GM12874 (cell line): ENCODE results near the gene THADA.

Experiments used
- CTCF ChIP-seq: IDR thresholded peaks from 2 replicates; pipeline ENCODE4 v1.5.1; 2011; ENCODE audit warnings: low read depth, mild to moderate bottlenecking, control low read depth, low read length, moderate library complexity; ENCODE audit not compliant: insufficient read depth

Gene THADA

GRCh38 chr2:43317194-43317593 lies 278.6 kb downstream of the THADA start:
- no peak for TF ChIP-seq CTCF

GRCh38 chr2:43315482-43315881 lies 280.4 kb downstream of the THADA start:
- no peak for TF ChIP-seq CTCF

GRCh38 chr2:43314299-43314927 lies 281.4 kb downstream of the THADA start:
- no peak for TF ChIP-seq CTCF

- TF ChIP-seq CTCF = no peak
Measured at GRCh38 chr2:43313642-43314017, 282.2 kb downstream of the THADA start.

GRCh38 chr2:43312755-43313641 lies 282.8 kb downstream of the THADA start:
- no peak for TF ChIP-seq CTCF

GRCh38 chr2:43311276-43311675 lies 284.6 kb downstream of the THADA start:
- TF ChIP-seq CTCF = no peak

GRCh38 chr2:43309935-43310334 lies 285.9 kb downstream of the THADA start:
- TF ChIP-seq CTCF = no peak
